Astrocyte (in vitro differentiated cells and primary cell): ENCODE measurements around the gene RAB22A.

Experiments
- EZH2 ChIP-seq: IDR thresholded peaks from 2 replicates; pipeline ENCODE4 v1.6.1; 2012; ENCODE audit warnings: mild to moderate bottlenecking, low read length, inconsistent platforms; ENCODE audit not compliant: insufficient read depth
- TF ChIP-seq, protein P1 (sequence below): IDR thresholded peaks from 2 replicates; pipeline ENCODE4 v1.5.1; 2011; ENCODE audit warnings: low read depth, mild to moderate bottlenecking, inconsistent platforms, low read length, moderate library complexity; ENCODE audit not compliant: insufficient read depth

DNA sequence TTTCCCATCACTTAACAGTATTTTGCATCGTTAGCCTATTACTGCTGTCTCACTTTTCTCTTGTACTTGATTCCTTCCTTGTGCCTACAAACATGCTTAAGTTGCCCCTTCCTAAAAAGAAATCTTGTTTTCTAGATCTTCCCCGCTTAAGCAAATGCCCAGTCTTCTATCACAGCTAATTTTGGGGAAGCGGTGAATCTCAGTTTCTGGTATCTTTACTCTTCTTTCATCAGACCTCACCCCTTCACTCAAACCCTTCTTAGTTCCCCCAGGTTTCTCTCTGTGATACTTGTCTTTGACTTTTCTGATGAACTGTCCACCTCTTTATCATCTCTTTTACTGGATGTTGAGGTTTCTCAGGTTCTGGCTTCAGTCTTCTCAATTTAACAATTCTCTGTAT is 93.8 kb downstream of the RAB22A start:
- TF ChIP-seq EZH2 = no peak
- TF ChIP-seq, protein P1, sequence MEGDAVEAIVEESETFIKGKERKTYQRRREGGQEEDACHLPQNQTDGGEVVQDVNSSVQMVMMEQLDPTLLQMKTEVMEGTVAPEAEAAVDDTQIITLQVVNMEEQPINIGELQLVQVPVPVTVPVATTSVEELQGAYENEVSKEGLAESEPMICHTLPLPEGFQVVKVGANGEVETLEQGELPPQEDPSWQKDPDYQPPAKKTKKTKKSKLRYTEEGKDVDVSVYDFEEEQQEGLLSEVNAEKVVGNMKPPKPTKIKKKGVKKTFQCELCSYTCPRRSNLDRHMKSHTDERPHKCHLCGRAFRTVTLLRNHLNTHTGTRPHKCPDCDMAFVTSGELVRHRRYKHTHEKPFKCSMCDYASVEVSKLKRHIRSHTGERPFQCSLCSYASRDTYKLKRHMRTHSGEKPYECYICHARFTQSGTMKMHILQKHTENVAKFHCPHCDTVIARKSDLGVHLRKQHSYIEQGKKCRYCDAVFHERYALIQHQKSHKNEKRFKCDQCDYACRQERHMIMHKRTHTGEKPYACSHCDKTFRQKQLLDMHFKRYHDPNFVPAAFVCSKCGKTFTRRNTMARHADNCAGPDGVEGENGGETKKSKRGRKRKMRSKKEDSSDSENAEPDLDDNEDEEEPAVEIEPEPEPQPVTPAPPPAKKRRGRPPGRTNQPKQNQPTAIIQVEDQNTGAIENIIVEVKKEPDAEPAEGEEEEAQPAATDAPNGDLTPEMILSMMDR = no peak
